SK-N-SH (cell line): ENCODE data around the gene FCMR.

Source experiments
- CTCF ChIP-seq: fragments of 200-600 bp; sonication (generic); IDR thresholded peaks from 2 replicates; pipeline ENCODE4 v1.6.1; 2017; ENCODE audit warnings: antibody characterized with exemption, mild to moderate bottlenecking, moderate library complexity
- EZH2phosphoT487 ChIP-seq: fragments of 200-600 bp; sonication (generic); IDR thresholded peaks from 2 replicates; pipeline ENCODE4 v1.6.1; 2017; ENCODE audit warnings: low read depth, mixed run types, mild to moderate bottlenecking, antibody characterized with exemption, moderate library complexity, borderline replicate concordance
- GABPA ChIP-seq: IDR thresholded peaks from 2 replicates; pipeline ENCODE4 v1.4.0; 2012; ENCODE audit warnings: low read depth, mild to moderate bottlenecking
- TEAD4 ChIP-seq: IDR thresholded peaks from 2 replicates; pipeline ENCODE4 v1.4.0; 2012; ENCODE audit warnings: mild to moderate bottlenecking, borderline replicate concordance; ENCODE audit not compliant: insufficient read depth

DNA sequence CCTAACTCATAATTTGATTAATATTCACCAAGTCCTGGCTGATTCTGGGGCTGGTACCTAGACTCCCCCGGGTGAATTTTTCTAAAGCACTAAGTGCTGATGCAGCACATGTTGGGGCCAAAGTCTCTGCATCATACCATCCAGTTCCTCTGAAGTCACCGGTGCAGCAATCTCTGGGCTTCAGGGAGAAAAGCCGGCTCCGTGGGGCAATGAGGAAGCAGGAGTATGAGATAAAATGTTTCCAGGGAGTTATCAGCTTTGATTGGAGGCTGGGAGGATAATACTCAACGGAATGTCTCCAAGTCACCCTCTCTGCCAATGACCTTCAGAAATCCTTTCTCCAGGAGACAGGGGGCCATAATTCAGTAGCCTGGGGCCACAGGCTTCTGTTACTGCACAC lies 47.3 kb upstream of the FCMR start:
- TF ChIP-seq EZH2phosphoT487 (no peak), CTCF (no peak), GABPA (no peak), TEAD4 (no peak)
